ENCODE results near the gene TSBP1. TPM values are rescaled to one million over a fixed set of nuclear protein-coding genes. Genes with fewer than 3 reads are reported as not detected.

The TSBP1 gene
- total RNA-seq, 1 donor, result not detected

- Histone ChIP-seq H3K4me1 (ENCODE audit: insufficient read depth, low read length) (no peaks in the 10 kb centered on the region), H3K36me3 (ENCODE audit: insufficient read depth, low read length) (no peaks in the 10 kb centered on the region), H4K20me1 (ENCODE audit: insufficient read depth, low read length) (no peaks in the 10 kb centered on the region), H3K9me3 (ENCODE audit: low read depth, low read length) (no peaks in the 10 kb centered on the region), H3K79me2 (ENCODE audit: insufficient read depth, low read length) (no peaks in the 10 kb centered on the region), H3K4me2 (ENCODE audit: insufficient read depth, low read length) (no peak overlapping the region), H3K27ac (ENCODE audit: low read depth, low read length) (no peak overlapping the region), H3K27me3 (ENCODE audit: insufficient read depth, low read length) (peaks cover 10% of the 10 kb centered on the region), H2AFZ (ENCODE audit: low read length) (no peak overlapping the region), H3K4me3 (ENCODE audit: insufficient read depth, low read length) (no peak overlapping the region)
- no peak for TF ChIP-seq CTCF (IDR thresholded peaks at IDR 0.05; ENCODE audit: extremely low read depth, low read depth, low read length)
- no peak for DNase-seq (ENCODE audit: insufficient read length, low spot score, missing footprints)
These were observed 24.3 kb upstream of the TSBP1 start for GRCh38 chr6:32396028-32396427.

GRCh38 chr6:32393665-32394420 is 22.1 kb upstream of the TSBP1 start:
- H3K36me3 ChIP-seq (ENCODE audit: insufficient read depth, low read length), result no peaks in the 10 kb centered on the region
- no peaks in the 10 kb centered on the region for H3K9me3 ChIP-seq (ENCODE audit: low read depth, low read length)
- no peaks in the 10 kb centered on the region for H4K20me1 ChIP-seq (ENCODE audit: insufficient read depth, low read length)
- H3K4me1 ChIP-seq (ENCODE audit: insufficient read depth, low read length), result no peaks in the 10 kb centered on the region
- TF ChIP-seq CTCF (IDR thresholded peaks at IDR 0.05; ENCODE audit: extremely low read depth, low read depth, low read length), result no peak
- no peak overlapping the region for H3K4me2 ChIP-seq (ENCODE audit: insufficient read depth, low read length)
- DNase-seq (ENCODE audit: insufficient read length, low spot score, missing footprints), result no peak
- no peak overlapping the region for H3K27ac ChIP-seq (ENCODE audit: low read depth, low read length)
- no peak overlapping the region for H3K4me3 ChIP-seq (ENCODE audit: insufficient read depth, low read length)
- H2AFZ ChIP-seq (ENCODE audit: low read length), result no peak overlapping the region
- H3K27me3 ChIP-seq (ENCODE audit: insufficient read depth, low read length), result peaks cover 16% of the 10 kb centered on the region
- H3K79me2 ChIP-seq (ENCODE audit: insufficient read depth, low read length), result no peaks in the 10 kb centered on the region

GRCh38 chr6:32391505-32391904 is 19.8 kb upstream of the TSBP1 start:
- DNase-seq (ENCODE audit: insufficient read length, low spot score, missing footprints), result no peak
- no peaks in the 10 kb centered on the region for H3K4me1 ChIP-seq (ENCODE audit: insufficient read depth, low read length)
- TF ChIP-seq CTCF (IDR thresholded peaks at IDR 0.05; ENCODE audit: extremely low read depth, low read depth, low read length), result no peak
- no peaks in the 10 kb centered on the region for H3K9me3 ChIP-seq (ENCODE audit: low read depth, low read length)
- H3K36me3 ChIP-seq (ENCODE audit: insufficient read depth, low read length), result no peaks in the 10 kb centered on the region
- H3K4me3 ChIP-seq (ENCODE audit: insufficient read depth, low read length), result no peak overlapping the region
- no peaks in the 10 kb centered on the region for H4K20me1 ChIP-seq (ENCODE audit: insufficient read depth, low read length)
- H3K79me2 ChIP-seq (ENCODE audit: insufficient read depth, low read length), result no peaks in the 10 kb centered on the region
- no peak overlapping the region for H3K4me2 ChIP-seq (ENCODE audit: insufficient read depth, low read length)
- H3K27me3 ChIP-seq (ENCODE audit: insufficient read depth, low read length), result peaks cover 16% of the 10 kb centered on the region
- no peak overlapping the region for H2AFZ ChIP-seq (ENCODE audit: low read length)
- H3K27ac ChIP-seq (ENCODE audit: low read depth, low read length), result no peak overlapping the region

- no peak overlapping the region for H3K4me3 ChIP-seq (ENCODE audit: insufficient read depth, low read length)
- H3K36me3 ChIP-seq (ENCODE audit: insufficient read depth, low read length), result no peaks in the 10 kb centered on the region
- no peaks in the 10 kb centered on the region for H3K79me2 ChIP-seq (ENCODE audit: insufficient read depth, low read length)
- no peak overlapping the region for H3K27ac ChIP-seq (ENCODE audit: low read depth, low read length)
- no peak for DNase-seq (ENCODE audit: insufficient read length, low spot score, missing footprints)
- no peak overlapping the region for H2AFZ ChIP-seq (ENCODE audit: low read length)
- no peaks in the 10 kb centered on the region for H3K9me3 ChIP-seq (ENCODE audit: low read depth, low read length)
- TF ChIP-seq CTCF (IDR thresholded peaks at IDR 0.05; ENCODE audit: extremely low read depth, low read depth, low read length), result no peak
- H3K4me2 ChIP-seq (ENCODE audit: insufficient read depth, low read length), result no peak overlapping the region
- no peaks in the 10 kb centered on the region for H3K4me1 ChIP-seq (ENCODE audit: insufficient read depth, low read length)
- H4K20me1 ChIP-seq (ENCODE audit: insufficient read depth, low read length), result no peaks in the 10 kb centered on the region
- peaks cover 6% of the 10 kb centered on the region for H3K27me3 ChIP-seq (ENCODE audit: insufficient read depth, low read length)
These were observed 16.1 kb upstream of the TSBP1 start for GRCh38 chr6:32387589-32388340.
